Mucosa of gallbladder (tissue), 1 donor: ENCODE results near the gene NRP2. TPM values are rescaled to one million over a fixed set of nuclear protein-coding genes. Genes with fewer than 3 reads are reported as not detected.

Experiments used
- DNase-seq: peaks from one replicate; pipeline ENCODE4 v3.0.0-alpha.2; 2020; ENCODE audit warnings: low spot score
- total RNA-seq: library from RNA; stranded (reverse); gene quantifications from one replicate; pipeline ENCODE4 v1.2.1, GENCODE V29; 2021
- donor health status: DM: no; HTN: no; CAD: no.

NRP2 gene
- total RNA-seq, 1 donor from 2014 or later: 146 TPM

DNA sequence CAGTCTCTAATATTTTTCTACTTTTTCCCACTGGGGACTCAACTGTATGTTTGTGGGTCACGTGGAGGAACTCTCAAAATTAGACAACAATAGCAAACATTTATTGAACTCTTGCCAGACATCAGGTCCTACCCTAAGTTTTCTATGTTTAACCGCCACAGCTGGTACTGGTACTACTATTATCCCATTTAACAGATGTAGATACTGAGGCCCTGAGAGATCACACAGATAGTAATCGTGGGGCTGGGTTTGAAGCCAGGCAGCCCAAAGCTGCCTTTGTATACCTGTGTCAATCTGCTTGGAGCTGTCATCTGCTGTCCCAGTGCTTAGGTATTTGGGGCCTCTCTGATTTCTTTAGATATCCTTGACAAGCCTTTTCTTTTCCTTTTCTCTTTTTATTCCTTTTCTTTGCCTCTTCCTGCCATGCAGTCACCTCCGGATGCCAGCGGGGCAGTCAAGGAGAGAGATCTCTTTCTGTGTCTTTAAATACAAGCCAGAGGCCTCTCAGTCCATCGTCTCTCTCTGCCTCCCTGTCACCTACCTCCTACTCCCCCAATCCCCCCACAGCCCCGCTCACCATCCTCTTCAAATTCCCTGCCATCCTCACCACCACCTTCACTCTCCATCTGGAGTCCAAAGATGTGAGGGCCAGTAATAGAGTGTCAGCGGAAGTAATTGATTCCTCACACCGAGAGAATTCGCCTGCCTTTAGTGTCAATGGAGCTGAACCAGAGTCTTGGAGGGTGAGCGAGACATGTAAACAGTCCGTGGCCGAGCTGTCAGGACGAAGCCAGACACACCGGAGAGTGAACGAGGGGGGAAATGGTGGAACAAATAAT lies 23.4 kb downstream of the NRP2 start:
- DNase-seq: no peak

DNA sequence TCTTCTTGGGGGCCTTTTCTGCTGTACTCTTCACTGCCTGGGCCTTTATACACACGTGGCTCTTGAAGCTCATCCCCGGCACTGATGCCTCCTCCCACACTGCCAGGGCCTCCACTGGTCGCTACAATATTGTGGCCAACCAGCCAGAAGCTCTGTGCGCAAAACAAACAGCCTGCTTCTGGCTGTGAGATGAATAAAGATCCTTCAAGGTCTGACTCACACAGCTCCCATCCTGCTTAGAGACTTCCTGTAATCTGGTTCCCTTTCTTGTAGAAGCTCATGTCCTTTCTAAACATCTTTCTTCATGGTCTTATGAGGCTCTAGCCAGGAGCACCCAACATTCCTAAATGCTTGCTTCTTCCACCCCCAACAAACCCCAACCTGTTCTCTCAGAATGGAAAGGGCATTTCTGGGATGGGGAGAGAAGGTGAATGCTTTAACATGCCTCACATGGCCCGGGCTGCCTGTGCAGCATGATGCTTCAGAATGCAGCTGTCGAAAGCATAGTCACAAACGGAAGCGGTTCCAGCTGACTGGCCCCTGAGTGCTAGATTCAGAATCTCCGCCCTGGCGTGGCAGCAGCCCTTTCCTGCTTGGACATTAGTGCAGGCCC lies 24.6 kb downstream of the NRP2 start:
- DNase-seq: peak; percentile 74

DNA sequence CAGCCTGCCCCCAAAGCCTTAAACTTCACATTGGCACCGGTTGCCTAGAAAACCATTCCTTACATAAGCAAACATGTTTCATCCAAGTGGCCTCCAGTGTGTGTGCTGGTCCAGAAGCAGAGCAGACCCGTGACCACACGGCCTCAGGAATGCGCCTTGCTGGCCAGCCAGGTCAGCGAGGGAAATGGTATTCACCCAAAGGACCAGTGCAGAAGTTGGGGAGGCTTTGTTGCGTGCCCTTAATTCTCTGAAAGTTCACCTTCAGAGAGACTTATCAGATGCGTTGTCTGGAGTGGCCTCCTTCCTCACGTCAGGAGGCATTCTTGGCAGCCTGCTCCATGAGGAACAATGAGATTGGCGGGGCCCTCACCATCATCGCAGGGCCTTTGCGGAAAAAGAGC lies 25.9 kb downstream of the NRP2 start:
- DNase-seq: peak; percentile 63

DNA sequence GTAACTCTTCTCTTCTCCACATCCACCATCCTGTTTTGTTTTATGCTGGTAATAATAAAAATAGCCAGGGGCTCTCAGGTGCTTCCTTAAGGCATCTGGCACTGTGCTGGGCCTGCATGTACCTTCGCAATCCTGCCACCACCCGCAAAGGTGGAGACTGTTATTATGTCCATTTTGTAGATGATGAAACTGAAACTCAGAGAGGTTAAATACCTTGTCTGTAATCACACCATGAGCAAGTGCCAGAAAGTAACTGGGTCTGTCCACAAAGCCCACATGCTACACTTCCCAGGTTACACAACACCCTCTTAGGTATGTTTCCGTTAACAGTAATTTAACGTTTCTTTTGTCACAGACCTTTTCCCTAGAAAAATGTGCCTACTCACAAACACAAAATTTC lies 27.0 kb downstream of the NRP2 start:
- DNase-seq: no peak

DNA sequence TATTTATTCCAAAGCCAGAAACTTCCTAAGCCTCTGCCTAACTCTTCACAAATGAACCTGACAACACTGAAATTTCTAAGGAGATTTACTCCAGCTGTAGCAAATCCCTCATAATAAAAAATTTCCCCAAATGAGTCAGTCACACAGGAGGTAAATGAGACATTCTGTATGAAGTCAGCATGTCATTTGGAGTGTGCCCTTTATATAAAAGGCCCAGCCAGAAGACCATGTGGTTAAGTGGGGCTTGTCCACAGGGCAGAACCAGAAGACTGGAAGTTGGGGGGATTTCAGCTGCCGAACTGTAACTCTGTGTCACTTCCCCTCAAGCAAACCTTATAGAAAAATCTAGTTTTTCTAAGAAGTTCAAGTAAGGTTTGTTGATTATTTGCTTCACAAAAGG lies 30.2 kb downstream of the NRP2 start:
- no peak for DNase-seq

DNA sequence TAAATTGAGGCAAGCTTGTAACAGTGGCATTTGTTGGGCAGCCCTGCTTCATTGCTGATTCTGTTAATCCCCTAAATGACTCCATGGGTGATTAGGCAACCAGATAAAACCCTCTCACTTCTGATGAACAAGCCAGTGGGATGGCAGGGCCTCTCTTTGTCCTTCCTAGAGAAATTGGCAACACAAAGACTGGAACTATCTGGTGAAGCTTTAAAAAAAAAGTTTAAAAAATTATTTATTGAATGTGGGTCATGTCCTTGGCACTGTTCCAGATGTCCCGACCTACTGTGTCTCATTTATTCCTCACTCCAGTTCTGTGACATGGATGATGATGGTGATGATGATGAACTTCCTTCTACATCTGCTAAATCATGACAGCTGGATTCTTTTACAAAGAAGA lies 30.8 kb downstream of the NRP2 start:
- DNase-seq: no peak

DNA sequence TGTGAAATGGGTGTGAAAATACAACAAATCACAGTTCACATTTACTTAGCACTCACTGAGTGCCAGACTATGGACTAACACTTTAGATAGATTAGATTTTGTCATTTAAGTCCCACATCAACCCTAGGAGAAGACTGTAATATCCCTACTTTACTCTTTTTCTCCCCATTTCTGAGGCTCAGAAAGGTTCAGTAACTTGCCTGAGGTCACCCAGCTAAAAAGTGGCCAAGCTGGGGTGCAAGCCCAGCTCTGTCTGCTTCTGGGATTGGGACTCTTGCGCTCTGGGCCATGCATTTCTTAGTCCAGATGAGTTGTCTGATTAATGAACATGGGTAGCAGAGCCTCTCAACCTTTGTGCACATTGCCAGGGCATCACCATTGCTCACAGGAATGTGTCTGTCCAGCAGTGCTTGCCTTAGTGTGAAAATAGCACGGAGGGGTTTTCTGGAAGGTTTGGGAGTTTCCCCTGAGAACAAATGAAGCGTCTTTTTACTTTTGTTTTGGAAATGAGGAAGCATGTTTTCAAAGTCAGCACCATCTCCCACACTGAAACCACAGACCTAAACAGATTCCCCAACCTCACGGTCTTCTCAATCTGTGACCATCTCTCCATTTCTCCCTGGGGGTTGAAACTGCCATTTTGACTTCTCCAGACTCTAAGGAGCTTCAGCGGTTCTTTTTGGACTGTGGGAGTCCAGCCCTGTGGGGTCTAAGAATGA lies 31.9 kb downstream of the NRP2 start:
- DNase-seq: no peak

DNA sequence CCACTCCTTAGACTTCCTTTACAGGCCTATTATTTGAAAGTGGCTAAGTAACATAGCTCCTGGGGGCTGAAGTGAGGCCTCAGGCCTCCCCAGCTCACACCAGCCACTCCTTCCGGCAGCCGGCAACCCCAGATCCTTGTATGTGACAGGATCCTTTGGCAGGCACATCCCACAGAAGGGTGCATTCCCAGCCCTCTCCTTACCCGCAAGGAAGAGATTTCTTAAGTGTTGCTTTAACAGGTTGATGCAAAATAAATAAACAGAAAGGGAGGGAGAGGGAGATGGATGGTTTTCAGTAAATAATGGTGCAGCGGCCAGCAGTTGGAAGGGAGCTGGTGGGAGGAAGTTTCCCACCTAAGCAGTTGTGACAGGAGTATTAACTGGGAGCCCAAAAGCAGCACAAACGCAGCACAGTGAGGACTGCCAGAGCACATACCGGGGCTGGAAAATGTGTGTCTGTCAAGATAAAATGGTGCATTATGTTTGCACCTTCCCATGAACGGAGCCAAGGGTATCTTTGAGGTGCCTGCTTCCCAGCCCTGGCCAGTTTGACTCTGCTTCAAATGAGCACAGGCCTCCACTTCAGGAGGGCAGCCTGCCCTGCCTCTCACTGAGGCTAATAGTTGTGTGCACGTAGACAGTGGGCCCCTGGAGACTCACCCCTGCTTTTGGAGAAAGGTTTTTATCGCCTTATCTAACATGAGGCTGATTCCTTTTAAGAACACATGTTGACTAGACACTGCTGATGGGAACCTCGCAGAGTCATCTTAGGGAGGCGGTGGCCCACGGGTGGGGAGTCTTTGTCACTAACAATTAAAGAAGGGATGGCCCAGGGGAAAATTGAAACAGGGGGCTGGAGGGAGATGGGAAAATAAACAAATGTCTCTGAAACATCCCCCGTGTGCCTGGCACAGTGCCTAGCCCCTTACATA lies 32.8 kb downstream of the NRP2 start:
- no peak for DNase-seq

DNA sequence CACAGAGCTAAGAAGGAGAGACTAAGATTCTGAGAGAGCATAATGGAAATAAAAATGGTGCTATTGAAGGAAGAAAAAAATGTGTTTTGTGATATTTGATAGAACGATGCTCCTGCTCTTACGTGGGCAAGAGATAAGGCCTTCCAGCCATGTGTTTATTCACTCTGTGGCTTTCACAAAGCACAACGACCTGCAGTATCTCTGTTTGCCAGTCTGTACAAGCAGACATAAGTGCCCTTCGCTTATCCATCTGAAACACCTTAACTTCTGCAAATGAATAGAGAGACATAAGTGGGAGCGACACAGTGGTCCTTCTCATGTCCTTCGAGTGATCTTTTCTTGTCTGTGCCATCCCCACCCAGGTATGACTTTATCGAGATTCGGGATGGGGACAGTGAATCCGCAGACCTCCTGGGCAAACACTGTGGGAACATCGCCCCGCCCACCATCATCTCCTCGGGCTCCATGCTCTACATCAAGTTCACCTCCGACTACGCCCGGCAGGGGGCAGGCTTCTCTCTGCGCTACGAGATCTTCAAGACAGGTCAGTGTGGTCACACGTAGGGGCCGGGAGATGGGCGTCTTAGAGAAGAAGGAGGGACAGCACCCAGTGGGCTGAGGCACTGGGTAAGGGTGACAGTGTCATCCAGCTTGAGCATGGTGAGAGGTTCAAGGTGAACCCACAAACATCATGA lies 33.7 kb downstream of the NRP2 start:
- DNase-seq: peak; percentile 34

DNA sequence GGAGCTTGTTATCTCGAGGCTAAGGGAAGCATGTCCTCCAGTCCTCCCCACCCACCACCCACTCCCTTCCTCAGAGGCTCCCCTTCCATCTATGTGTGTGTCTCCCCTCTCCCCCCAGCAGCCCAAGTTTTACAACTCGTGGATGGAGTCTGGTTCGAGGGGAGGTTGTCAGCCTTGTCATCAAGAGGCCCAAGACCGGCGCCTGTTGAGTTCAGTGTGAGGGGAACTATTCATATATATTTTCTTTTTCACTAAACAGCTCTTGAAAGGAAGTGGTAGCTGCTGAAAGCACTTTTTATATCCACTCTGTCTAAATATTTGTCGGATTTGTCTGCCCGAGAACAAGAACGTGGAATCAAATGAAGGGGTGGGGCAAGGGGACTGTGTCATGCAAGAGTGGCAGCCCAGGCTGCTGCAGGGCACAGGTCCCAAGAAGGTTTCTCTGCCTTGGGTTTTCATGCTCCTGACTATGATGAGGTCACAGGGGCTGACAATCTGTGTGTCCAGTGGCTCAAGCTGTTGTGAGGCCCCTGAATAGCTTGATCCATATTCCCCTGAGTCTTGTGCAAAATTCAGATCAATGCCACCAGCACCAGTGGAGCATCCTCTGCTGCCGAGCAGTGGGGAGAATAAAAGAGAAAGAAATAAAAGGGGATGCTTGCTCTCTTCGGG lies 35.0 kb downstream of the NRP2 start:
- no peak for DNase-seq

DNA sequence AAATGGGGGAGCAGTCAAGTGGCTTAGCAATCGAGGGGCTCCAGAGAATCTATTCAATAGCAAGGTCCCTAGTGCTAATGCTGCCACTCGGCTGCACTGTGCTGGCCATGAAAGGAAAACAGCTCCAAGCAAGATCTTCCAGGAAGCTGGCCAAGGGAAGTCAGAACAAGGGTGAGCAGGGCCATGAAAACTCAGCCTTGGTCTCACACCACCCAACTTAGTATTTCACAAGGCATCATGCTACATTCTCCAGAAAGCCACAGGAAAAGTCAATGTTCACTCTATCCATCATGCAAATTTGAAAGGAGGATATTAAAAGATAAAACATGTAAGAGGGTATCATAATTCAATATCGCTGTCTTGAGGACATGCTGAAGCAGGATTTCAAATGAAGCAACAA lies 35.7 kb downstream of the NRP2 start:
- DNase-seq: no peak

DNA sequence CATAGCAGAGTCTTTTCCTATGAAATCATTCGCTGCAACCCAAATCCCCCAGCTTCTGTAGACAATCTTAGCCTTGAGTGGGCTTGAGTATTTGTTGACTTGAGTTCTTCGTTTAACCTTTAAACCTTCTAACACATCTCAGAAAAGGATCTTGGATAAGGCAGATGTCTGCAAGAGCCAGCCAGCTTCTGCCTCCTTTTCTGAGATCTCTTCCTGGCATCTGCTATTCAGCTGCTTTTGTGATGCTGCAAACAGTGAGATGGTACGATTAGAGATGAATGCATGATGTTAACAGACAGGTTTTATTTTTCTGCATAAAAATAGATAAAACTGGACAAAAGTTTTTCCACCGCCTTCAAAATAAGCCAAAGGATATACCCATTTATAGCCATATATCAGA lies 37.5 kb downstream of the NRP2 start:
- no peak for DNase-seq

DNA sequence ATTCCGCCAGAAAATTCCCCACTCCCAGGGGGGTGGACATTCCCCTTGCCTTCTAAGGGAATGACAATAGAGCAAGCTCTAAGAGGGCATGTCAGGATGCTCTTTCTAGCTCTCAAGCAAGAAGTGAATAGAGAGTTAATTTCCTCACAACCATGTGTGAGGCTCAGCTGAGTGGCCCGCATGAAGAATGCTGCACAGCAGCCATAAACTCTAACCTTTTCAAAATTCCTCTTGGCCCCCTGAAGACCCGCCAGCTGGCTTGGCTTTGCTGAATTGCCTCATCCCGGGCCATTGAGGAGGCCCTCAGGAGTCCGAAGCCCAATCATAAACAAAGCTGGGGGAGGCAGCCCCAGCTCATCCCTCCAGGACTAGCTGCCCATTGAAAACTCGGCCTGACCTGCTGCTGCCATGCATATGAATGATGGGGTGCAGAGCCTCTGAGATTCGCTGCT lies 38.2 kb downstream of the NRP2 start:
- DNase-seq: no peak

DNA sequence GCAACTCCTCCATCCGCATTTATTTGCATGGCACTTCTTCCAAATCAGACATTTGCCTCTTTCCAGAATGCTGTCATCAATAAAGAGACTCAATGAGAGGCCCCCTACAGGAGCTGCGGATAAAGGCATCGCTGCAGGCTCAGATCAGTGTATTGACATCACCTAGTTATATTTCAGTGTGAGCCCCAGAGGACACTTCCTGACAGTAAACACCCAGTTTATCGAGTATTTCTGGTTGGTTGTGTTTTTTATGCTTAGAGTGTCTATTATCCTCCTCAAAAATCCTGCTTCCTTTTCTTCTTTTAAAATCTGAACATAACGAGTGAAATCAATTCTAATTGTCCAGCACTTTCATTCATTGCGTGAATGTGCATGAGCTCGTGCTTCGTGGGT lies 38.8 kb downstream of the NRP2 start:
- no peak for DNase-seq

DNA sequence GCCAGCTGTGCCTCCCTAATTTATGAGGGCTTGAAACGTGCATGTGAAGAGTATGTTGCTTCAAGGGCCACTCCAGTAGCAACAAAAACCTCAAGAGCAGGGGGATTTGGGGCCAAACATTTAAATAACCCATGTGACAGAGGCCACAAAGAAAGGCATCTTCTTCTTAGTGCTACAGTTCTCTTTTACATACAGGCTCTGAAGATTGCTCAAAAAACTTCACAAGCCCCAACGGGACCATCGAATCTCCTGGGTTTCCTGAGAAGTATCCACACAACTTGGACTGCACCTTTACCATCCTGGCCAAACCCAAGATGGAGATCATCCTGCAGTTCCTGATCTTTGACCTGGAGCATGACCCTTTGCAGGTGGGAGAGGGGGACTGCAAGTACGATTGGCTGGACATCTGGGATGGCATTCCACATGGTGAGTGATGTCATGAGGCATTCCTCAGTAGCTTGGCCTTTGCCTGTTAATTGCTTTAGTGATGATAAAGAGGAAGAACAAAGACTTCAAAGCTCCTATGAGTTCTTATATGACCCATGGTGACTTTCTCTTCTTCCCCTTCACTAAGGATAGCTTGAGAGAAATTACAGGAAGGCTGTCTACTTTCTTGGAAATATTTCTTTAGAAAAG lies 40.1 kb downstream of the NRP2 start:
- DNase-seq: no peak

DNA sequence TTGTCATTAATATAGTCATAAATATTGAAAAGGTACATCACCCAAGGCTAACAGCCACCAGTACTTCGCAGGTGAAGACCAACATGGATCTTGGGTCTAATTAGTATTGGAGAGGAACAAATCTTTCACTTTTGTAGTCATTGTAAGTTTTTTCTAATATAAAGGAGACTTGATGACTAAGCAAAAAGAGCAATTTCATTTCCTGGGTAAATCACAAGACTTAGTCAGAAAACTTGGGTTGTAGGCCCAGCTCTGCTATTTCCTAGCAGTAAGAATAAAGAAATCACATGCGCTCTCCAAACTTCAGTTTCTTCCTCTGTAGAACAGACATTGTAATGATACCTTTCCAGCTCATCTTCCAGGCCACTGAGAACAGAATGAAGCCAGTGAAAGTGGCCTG lies 40.9 kb downstream of the NRP2 start:
- DNase-seq: no peak

DNA sequence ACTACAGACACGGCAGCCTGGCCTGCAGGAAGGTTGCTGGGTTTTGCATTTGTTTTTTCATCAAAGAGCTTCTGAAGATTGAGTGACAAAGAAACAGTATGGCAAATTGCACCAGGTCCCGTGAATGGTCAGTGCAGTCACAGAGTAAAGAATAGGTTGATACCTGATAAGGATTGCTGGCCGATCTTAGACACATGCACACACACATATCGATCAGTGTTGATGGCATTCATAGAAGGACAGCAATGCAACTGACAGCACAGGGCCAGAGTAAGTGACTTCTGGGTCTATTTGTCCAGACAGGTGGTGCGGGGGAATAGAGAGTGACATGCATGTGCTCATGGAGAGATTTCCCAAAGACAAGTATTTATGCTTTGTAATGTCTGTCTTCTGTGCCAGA lies 42.8 kb downstream of the NRP2 start:
- DNase-seq: peak; percentile 28

DNA sequence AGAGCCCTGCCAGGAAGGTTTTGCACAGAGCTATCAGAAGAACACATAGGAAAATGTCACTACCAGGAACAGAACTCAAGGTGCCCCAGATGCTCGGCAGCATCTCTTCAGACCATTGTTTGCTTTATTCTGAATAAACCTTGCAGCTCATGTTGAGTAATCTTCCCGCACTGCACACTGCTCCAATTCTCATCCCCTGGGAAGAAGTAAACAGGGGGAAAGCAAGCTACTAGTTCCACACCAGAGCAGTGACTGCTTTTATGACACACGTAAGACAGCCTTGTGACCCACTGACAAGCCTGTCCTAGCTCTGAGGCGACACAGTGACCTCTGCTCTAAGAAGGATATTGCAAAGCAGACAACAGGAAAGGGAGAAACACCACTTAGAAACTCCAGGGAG lies 44.2 kb downstream of the NRP2 start:
- no peak for DNase-seq

DNA sequence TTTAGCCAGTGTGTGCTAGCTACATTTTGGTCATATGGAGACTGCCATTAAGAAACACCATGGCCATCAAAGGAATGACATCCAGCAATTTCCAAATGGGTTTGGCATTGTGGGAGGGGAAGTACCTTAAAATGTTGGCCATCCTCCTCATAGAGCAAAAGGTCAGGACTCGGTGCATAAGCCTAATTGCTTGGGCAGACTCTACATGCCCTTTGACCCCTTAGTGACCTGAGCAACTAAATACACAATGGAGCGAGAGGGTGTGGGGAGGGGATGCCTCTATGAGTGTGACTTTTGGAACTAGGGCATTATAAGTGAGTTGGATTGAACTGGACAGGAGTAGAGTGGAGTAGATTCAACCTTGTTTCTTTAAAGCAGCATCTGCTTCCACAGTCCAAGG lies 44.9 kb downstream of the NRP2 start:
- no peak for DNase-seq

DNA sequence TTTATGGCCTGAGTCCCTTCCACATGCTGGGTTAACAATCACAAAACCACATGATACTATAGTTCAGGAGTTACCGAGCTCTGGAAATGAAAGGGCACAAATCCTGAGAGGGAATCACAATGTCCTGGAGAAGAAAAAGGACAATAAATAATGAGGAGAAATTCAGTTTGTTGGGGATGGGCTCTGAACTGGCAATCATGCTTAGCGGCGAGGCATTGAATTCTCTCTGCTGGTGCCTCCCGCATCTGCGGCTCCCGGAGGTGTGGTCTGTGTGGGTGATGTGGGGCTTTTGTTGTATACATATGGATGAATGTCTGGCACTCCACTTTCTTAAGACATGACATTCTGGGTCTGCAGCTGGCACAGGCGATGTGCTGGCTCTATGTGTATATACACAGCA lies 46.1 kb downstream of the NRP2 start:
- no peak for DNase-seq
